ENCODE measurements around the gene CAMTA1.

- no peak for TF ChIP-seq EP300 (IDR thresholded peaks at IDR 0.05)
- TF ChIP-seq POLR2AphosphoS5 (IDR thresholded peaks at IDR 0.05), result no peak
- TF ChIP-seq CTCF (IDR thresholded peaks at IDR 0.05), result no peak
These were observed 470.2 kb downstream of the CAMTA1 start for GRCh38 chr1:7255303-7256058.
